HG03521 (cell line): ENCODE results near the gene ASCC2.
"Not testable (repeated sequence)": the region's sequence is repeated elsewhere in the genome, so short reads cannot be mapped to it uniquely, and the experiment has no call there.

Experiments
- ATAC-seq: cut with Tn5 transposase; IDR thresholded peaks from one replicate; pipeline ENCODE4 v1.9.1; 2021; ENCODE audit warnings: mild to moderate bottlenecking, moderate library complexity; ENCODE audit not compliant: unreplicated experiment

The ASCC2 gene

DNA sequence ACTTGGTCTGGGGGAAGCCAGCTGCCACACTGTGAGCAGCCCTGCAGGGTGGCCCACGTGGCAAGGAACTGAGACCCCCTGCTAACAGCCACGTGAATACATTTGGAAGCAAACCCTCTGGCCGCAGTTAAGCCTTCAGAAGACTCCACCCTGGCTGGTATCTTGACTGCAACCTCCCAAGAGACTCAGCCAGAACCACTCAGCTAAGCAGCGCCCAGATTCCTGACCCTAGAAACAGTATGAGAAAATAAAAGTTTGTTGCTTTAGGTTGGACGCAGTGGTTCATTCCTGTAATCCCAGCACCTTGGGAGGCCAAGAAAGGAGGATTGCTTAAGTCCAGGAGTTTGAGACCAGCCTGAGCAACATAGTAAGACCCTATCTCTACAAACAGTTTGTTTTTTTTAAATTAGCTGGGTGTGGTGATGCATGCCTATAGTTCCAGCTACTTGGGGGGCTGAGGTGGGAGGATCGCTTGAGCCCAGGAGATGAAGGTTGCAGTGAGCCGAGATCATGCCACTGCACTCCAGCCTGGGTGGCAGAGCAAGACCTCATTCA, 79.9 kb downstream of the ASCC2 start:
- ATAC-seq = no peak

DNA sequence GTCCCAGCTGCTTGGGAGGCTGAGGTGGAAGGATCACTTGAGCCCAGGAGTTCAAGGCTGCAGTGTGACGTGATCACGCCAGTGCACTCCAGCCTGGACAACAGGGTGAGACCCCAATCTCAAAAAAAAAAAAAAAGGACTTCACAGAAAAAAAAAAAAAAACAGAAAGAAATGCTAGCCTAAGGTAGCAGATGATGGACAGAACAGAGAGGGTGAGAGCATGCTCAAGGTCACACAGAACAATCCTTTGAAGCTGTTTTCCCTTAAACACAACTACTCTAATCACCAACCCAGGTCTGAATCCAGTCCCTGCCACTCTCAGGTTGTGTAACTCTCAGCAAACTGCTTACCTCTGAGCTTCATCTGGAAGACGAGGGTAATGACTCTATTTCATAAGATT, 81.0 kb downstream of the ASCC2 start:
- ATAC-seq = no peak

DNA sequence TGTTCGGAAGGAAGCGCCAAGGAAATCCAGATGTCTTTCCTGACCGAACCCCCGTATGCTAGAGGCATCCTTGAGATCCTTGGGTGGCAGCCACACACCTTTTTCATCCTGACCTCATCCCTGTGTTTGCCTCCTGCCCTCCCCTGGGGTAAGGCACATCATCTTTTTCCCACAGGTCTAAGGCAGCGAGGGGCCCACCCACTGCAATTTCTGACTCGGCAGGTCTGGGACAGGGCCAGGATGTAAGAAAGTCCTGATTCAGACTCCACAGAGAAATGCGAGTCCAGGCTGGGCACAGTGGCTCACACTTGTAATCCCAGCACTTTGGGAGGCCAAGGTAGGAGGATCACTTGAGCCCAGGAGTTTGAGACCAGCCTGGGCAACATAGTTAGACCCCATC, 81.7 kb downstream of the ASCC2 start:
- no peak for ATAC-seq

DNA sequence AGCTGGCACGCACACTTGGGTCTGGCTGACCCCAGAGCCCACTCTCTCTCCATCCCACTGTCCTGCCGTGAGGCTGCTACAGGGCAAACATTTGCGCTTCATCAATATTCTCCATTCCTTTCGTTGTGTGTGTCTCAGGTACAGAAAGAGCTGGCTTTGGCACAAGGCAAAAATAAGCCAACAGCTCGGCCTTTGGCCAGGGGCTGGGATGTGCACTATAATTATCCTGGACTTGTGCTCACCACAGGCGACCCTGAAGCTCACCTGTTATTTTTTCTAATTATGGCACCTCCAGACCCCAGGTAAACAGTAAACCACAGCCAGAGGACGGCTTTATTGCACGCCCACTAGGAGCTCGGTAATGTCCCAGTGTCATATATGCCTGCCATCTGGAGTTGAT, 82.2 kb downstream of the ASCC2 start:
- no peak for ATAC-seq

DNA sequence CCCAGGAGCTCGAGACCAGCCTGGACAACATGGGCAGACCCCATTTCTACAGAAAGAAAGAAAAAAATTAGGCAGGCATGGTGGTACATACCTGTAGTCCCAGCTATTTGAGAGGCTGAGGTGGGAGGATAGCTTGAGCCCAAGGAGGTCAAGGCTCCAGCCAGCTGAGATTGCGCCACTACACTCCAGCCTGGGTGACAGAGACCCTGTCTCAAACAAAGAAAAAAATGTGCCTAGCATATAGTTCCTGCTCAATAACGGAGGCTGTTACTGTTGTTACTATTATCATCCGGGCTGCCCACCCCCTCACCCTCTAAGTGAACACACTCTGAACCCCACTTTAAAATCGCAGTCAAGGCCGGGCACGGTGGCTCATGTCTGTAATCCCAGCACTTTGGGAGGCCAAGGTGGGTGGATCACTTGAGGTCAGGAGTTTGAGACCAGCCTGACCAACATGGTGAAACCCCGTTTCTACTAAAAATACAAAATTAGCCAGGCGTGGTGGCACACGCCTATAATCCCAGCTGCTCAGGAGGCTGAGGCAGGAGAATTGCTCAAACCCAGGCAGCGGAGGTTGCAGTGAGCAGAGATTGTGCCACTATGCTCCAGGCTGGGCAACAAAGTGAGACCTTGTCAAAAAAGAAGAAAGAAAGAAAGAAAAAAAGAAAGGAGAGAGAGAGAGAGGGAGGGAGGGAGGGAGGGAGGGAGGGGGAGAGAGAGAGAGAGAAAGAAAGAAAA, 83.2 kb downstream of the ASCC2 start:
- ATAC-seq = not testable (repeated sequence)

DNA sequence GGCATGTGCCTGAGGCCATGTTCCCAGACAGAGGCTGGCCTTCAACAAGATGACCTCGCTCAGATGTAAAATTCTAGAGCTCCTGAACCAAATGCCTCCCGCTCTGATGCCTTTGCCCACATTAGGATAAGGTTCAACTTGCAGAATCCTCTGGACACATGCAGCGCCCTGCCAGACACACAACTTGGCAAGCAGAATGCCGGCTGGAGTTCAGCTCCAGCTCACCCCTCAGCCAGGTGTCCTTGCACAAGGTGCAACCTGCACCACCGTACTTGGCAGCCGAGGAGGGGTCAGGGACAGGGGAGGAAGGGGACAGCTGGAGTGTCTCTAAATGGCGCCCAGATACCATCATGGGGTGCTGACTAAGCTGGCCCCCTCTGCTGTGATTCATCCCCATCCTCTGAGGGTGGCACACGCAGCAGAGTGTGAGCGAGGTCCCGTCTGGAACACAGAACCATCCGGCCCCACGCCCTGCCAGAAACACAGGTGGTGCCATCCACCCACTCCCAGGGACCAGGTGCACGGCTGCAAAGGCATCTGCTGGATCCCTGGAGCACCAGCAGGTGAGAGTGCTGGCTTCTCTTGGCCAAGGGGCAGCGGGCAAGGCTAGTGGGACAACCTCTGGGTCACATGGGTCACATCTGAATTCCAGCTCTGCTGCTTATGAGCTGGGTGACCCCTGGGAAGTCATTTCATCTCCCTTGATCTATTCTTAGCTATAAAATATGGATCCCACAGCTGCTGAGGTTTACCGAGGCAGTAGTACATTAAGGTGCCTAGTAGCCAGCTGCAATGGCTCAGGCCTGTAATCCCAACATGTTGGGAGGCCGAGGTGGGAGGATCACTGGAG, 84.0 kb downstream of the ASCC2 start:
- no peak for ATAC-seq

DNA sequence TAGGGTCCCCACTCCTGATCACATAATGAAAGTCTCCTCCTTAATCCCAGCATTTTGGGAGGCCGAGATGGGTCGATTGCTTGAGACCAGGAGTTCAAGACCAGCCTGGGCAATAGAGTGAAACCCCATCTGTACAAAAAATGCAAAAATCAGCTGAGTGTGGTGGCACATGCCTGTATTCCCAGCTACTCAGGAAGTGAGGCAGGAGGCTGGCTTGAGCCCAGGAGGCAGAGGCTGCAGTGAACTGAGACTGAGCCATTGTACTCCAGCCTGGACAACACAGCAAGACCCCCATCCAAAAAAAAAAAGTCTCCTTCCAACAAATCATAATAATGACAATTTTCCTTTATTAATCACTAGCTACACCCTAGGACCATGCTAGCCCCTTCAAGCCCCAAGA, 86.4 kb downstream of the ASCC2 start:
- no peak for ATAC-seq

DNA sequence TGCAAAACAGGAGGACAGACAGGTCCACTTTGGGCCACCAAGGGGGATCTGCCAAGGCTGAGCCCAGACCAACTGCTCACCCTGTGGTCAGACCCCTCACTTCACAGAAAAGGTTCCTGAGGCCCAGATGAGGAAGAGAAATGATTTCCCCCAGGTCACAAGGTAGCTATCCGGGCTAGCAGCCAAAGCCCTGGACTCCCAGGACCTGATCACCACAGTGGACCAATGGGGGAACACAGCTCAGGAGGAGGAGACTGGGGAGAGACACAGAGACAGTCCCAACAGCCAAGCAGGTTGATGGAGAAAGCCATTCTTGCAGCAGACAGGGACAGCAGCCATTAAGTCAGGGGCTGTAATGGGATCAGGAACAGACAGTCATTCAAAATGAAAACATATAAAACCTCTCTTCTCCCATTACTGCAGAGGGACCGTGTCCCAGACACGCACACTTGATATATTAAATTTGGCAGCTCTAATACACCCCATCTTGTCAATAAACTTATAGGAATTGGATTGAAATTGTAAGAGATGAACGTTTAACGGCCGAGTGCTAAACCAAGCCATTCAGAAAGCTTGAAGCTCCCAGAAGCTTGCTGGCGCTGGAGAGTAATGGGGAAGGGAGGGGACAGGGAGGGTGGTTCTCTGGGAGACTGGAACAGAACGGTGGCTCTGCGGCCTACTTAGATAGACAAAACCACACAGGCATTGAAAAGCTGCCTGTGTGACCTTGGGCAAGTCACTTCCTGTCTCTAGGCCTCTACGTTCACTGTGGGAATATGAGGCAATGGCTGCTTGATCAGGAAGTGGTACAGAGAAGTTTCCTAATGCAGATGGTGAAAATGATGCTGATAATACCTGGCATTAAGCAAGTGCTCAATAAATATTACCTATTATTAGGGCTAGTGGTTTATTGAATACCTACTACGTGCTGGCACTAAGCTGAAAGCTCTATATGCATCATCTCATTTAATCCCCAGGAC, 87.2 kb downstream of the ASCC2 start:
- no peak for ATAC-seq

DNA sequence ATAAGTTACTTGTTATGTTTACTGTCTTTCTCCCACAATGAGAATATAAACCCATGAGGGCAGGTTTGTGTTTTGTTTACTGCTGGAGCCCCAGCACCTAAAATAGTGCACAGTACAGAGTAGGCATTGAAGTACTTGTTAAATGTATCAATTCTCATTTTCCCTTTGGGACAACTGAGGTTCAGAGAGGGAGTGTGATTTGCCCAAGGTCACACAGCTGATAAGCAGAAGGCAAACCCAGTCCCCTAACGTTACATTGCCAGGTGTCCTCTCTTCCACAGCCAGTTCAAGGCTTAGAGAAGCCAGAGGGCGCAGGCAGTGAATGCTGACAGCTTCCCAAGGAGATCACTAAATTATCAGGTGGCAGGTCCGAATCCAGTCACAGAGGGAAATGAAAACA, 88.0 kb downstream of the ASCC2 start:
- ATAC-seq = no peak

DNA sequence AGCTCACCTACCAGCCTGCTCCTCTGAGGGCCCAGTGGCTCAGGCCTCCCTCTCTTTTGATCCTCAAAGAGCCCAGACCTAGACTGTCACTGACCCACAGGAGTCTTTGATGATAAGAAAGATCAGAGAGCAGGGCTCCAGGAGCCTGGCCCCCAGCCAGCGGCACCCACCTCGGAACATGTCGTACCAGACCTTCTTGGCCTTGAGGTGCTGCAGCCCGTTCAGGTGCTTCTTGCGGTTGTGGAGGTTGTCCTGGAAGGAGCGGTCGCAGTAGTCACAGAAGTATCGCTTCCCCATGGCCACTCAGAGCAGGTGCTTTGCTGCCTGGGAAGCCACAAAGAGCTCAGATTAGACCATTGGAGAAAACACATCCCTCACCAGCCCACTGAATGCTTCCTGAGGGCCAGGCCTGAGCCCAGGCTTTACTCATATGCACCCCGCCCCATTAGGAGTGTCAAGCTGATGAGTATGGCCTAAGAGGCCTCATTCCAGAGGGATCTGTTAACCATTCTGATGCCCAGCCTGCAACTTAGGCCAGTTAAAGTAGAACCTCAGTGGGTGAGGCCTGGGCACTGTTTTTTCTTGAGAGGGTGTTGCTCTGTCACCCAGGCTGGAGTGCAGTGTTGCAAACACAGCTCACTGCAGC, 89.7 kb downstream of the ASCC2 start:
- ATAC-seq = no peak

DNA sequence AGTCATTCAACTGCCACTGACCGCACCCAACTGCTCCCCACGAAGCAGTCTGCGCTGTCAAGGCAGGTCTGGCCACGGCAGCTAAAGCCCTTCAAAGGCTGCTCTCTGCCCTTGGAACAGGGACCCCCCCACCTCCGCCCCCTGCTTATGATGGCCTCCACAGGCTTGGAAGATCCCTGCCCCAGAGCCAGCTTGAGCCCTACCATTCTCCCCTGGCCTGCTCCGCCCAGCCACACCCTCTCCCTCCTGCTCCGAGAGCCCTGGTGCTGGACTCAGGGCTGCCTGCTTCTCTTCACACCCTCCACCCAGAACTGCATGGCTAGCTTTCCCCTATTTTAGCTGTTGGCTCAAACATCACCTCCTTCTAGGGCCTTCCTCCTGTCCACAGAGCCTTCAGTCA, 90.2 kb downstream of the ASCC2 start:
- ATAC-seq = no peak

DNA sequence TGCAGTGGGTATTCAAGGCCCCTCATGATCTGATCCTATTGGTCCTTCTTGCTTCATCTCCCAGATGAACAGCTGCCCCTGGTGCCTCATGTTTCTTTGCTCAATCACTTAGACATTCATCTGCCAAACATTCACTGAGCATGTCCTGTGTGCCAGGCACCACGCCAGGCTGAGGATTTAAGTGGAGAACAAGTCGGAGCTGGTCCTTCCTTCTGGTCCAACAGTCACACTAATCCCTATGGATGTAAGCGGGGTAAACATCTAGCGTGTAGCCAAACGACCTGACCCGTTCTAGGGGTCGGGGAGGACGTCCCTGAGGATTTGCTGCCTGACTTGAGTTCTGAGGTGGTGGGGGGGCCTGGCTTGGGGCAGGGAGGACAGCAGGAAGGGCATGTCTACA, 93.2 kb downstream of the ASCC2 start:
- no peak for ATAC-seq

DNA sequence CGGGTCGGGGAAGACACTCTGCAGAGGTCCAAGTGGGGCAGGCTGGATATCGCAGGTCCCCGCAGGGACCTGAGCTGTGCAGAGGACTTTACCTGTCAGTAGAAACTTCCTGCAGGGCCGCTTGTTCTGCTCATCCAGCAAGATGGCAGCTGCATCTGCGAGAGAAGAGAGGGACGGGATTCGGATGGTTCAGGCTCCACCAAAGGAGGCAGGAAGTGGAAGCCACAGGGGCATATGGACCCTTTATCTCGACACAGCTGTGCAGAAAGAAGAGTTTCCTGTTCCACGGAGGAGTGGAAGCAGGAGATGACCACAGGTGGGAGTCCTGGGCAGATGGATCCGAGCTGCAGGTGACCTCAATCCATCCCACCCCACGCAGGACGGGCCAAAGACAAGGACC, 95.7 kb downstream of the ASCC2 start:
- no peak for ATAC-seq

DNA sequence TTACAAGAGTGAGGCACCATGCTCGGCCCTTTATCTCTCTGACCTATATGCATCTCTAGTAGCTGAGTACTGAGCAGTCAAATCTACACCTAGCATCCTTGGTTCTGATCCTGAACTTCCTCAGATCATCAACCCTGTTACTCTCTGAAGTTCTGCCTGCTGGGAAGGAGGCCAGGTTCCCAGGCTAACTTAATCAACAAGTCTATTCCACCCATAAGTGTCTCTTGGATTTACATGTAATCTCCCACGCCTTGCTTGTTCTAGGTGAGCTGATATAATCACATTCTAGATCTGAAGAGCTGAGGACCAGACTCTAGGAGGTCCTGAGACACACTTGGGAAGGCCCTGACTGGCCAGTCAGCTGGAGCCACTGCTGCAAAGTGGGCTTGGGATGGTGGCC, 96.1 kb downstream of the ASCC2 start:
- no peak for ATAC-seq

DNA sequence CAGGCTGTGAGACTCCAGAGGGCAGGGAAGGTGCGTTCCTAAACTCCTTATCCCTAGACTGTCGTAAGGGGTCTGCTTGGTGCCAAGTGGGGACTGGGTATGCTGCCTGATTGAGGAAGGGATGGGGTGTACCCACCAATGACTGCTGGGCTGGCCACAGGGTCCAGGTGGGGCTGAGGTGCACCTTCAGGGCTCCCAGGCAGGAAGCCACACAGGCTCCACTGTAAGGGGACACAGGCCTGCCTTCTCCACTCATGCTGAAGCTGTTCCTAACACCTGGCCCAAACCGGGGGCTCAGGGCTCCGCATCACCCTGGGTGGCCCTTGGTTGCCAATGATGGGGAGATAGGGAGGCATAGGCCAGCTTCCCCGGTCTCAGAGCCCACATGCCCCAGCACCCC, 97.9 kb downstream of the ASCC2 start:
- no peak for ATAC-seq

DNA sequence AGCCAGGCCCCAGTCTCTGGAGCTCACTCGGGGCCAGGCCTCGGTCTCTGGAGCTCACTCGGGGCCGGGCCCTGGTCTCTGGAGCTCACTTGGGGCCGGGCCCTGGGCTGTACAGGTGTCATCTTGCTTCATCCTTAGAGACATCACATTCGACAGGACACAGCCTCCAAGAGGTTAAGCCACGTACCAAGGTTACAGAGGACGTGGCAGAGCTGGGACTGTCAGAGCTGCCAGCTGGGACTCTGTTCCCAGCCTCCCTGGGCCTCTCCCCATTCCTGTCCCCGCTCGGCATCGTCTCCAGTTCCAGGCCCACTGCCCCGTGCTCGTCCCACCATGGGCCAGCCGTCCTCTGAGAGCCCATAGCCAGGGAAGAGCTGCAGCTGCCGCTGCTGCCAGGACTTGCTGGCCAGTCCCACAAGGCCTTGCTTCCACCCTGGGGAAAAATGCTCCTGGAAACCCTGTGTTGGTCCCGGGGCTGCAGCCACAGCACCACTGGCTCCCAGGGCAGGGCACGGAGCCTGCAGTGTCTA, 98.7 kb downstream of the ASCC2 start:
- no peak for ATAC-seq
